Thoracic aorta (tissue), 2 donors: ENCODE measurements around the gene MEGF9. TPM values are rescaled to one million over a fixed set of nuclear protein-coding genes. Genes with fewer than 3 reads are reported as not detected.
"Not testable (repeated sequence)": the region's sequence is repeated elsewhere in the genome, so short reads cannot be mapped to it uniquely, and the experiment has no call there.

Source experiments
- ATAC-seq: fragments of 150-250 bp; one replicate; pipeline ENCODE4 v1.8.0; 2017; ENCODE audit warnings: low read depth; ENCODE audit not compliant: insufficient number of reproducible peaks, low FRiP score
- DNase-seq: peaks from one replicate; pipeline ENCODE4 v3.0.0-alpha.2; 2020; ENCODE audit warnings: low spot score
- H3K27ac ChIP-seq, 2 donors: fragments of 200-600 bp; sonication (generic); 1 replicate in 1 of 2; 2 replicates in 1 of 2; pipeline ENCODE4 v1.5.1; 2016; ENCODE audit warnings: mild to moderate bottlenecking in 2 of 2, moderate library complexity in 2 of 2
- H3K27me3 ChIP-seq: fragments of 200-600 bp; sonication (generic); replicated peaks from 2 replicates; pipeline ENCODE4 v1.6.0; 2016; ENCODE audit warnings: mild to moderate bottlenecking; ENCODE audit not compliant: insufficient read depth
- H3K36me3 ChIP-seq: fragments of 200-600 bp; sonication (generic); one replicate; pipeline ENCODE4 v1.5.1; 2016
- H3K4me1 ChIP-seq, 2 donors: fragments of 200-600 bp; sonication (generic); 1 replicate in 1 of 2; 2 replicates in 1 of 2; pipeline versions ENCODE4 v1.5.1 to v1.6.0; 2016; ENCODE audit warnings: low read depth in 2 of 2, mild to moderate bottlenecking in 1 of 2; ENCODE audit not compliant: control insufficient read depth in 1 of 2
- H3K4me3 ChIP-seq: fragments of 200-600 bp; sonication (generic); 2 replicates; pipeline ENCODE4 v1.5.1; 2016; ENCODE audit warnings: mild to moderate bottlenecking
- H3K9me3 ChIP-seq: fragments of 200-600 bp; sonication (generic); 2 replicates; pipeline ENCODE4 v1.5.1; 2016
- total RNA-seq, 2 donors: library from RNA; depleted of rRNA; stranded (reverse); fragments of >200 nt; gene quantifications; one replicate each; pipeline versions ENCODE4 v1.1.0 to v1.2.3, GENCODE V29; 2016
- TF ChIP-seq, protein P1 (sequence below): fragments of 200-600 bp; sonication (generic); IDR thresholded peaks from one replicate; pipeline ENCODE4 v1.5.1; 2019; ENCODE audit warnings: antibody characterized with exemption

MEGF9 gene
- total RNA-seq, 2 donors from 2014 or later, result 19.2 to 27.3 TPM

DNA sequence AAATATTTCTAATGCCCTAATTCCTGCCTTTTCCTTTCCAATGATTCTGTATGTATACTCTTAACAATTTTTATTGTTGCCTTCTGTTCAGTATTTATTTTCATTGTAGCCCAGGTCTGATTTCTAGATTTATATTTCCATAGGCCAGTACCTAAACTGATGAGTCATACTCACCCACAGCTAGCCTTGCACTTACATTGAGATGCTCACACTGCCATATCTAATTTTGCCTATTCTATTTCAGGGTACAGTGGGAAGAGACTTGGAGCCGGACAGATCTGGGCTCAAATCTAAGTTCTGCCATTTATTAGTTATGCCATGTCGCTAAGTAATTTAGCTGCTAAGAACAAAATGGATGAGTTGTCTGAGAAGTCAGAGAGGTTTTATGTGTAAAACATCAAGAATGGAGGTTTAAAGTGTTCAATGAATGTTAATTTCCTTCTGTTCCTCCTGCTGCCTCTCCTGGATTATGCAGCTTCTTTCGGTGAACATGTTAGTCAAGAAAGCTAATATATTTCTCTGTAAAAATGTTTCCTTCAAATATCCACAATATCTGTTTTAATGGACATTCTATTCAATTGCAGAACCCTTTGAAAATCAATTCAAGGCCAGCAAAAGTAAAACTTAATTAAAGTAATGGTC lies 72.0 kb downstream of the MEGF9 start:
- TF ChIP-seq, protein P1, sequence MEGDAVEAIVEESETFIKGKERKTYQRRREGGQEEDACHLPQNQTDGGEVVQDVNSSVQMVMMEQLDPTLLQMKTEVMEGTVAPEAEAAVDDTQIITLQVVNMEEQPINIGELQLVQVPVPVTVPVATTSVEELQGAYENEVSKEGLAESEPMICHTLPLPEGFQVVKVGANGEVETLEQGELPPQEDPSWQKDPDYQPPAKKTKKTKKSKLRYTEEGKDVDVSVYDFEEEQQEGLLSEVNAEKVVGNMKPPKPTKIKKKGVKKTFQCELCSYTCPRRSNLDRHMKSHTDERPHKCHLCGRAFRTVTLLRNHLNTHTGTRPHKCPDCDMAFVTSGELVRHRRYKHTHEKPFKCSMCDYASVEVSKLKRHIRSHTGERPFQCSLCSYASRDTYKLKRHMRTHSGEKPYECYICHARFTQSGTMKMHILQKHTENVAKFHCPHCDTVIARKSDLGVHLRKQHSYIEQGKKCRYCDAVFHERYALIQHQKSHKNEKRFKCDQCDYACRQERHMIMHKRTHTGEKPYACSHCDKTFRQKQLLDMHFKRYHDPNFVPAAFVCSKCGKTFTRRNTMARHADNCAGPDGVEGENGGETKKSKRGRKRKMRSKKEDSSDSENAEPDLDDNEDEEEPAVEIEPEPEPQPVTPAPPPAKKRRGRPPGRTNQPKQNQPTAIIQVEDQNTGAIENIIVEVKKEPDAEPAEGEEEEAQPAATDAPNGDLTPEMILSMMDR, result no peak
- Histone ChIP-seq H3K27me3 (no peaks in the 10 kb centered on the region), H3K36me3 (no peaks in the 10 kb centered on the region), H3K9me3 (no peaks in the 10 kb centered on the region), H3K4me1 (no peaks in the 10 kb centered on the region), H3K27ac (no peak overlapping the region), H3K4me3 (no peak overlapping the region)
- DNase-seq, result no peak
- no peak for ATAC-seq

DNA sequence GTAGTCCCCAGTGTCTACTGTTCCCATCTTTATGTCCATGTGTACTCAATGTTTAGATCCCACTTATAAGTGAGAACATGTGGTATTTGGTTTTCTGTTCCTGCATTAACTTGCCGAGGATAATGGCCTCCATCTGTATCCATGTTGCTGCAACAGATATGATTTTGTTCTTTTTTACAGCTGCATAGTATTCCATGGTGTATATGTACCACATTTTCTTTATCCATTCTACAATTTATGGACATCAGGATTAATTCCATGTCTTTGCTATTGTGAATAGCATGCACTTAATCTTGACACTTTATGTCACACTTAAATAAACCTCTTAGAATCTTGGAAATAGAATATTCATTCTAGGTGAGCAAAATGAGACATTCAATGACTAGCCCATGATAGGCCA lies 73.4 kb downstream of the MEGF9 start:
- H3K27ac ChIP-seq, DNase-seq, H3K4me1 ChIP-seq, H3K36me3 ChIP-seq, H3K27me3 ChIP-seq, H3K9me3 ChIP-seq, H3K4me3 ChIP-seq, ATAC-seq: not testable (repeated sequence)

DNA sequence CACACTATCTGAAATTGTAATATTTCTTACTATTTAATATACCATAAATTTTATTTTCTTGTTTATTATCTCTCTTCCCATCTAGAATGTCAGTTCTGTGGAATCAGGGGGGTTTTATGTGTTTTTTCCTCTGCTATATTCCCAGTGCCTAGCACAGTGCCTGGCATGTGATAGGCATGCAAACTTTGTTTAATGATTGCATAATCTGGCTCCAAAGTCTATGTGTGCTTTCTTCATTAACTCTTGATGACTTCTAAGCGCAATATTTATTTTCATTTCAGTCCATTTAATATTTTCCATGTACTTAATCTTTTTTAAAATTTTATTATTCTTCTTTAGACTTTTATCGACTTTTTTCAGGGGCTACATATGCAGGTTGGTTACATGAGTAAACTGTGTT lies 73.9 kb downstream of the MEGF9 start:
- Histone ChIP-seq H3K27ac (no peak overlapping the region), H3K9me3 (no peaks in the 10 kb centered on the region), H3K4me1 (no peaks in the 10 kb centered on the region), H3K4me3 (no peak overlapping the region), H3K27me3 (no peaks in the 10 kb centered on the region), H3K36me3 (no peaks in the 10 kb centered on the region)
- ATAC-seq, result no peak
- DNase-seq, result no peak
- TF ChIP-seq, protein P1, result no peak

DNA sequence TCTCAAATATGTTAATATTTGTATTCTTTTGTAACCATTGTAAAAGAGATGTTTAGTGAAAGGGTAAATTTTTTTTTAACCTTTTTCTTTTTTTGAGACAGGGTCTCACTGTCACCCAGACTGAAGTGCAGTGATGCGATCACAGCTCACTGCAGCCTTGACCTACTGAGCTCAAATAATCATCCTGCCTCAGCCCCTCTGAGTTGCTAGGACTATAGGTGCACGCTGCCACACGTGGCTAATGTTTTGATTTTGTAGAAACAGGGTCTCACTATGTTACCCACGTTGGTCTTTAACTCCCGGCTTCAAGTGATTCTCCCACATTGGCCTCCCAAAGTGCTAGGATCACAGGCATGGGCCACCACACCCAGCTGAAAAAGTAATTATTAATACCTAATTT lies 76.4 kb downstream of the MEGF9 start:
- DNase-seq, result no peak
- Histone ChIP-seq H3K27ac (no peak overlapping the region), H3K36me3 (no peaks in the 10 kb centered on the region), H3K27me3 (no peaks in the 10 kb centered on the region), H3K4me3 (no peak overlapping the region), H3K4me1 (no peaks in the 10 kb centered on the region), H3K9me3 (no peaks in the 10 kb centered on the region)
- TF ChIP-seq, protein P1, result no peak
- no peak for ATAC-seq

DNA sequence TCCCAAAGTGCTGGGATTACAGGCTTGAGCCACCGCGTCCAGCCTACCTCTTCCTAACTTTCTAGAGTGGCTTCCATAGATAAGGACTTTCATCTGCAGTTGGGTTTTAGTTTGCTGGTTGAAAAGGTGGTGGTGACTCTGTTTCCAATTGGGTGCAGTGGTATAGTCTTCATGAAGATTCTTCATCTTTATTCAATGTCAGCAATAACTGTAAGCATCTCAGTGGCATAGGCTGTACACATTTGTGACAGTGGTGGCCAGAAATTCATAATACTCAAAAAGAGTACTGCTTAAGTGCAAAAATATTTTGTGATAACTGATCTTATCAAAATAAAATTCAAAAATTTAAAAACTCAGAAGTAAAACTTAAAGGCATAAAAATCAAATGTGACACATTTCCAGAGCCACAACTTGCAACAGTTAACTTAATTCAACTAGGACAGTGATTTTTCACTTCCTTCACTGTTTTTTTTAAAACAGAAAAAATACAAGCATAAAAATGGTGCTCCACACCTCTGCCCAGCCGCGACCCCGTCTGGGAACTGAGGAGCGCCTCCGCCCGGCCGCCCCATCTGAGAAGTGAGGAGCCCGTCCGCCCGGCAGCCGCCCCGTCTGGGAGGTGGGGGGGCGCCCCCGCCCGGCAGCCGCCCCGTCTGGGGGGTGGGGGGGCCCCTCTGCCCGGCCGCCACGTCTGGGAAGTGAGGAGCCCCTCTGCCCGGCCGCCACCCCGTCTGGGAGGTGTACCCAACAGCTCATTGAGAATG lies 77.9 kb downstream of the MEGF9 start:
- no peak for DNase-seq
- ATAC-seq, result no peak
- H3K9me3 ChIP-seq, result no peaks in the 10 kb centered on the region
- H3K4me3 ChIP-seq, result no peak overlapping the region
- H3K27me3 ChIP-seq, result no peaks in the 10 kb centered on the region
- TF ChIP-seq, protein P1, result no peak
- no peak overlapping the region for H3K27ac ChIP-seq
- no peaks in the 10 kb centered on the region for H3K36me3 ChIP-seq
- H3K4me1 ChIP-seq, result no peaks in the 10 kb centered on the region
